ENCODE results near the gene CD300LD.
"Not testable (repeated sequence)": the region's sequence is repeated elsewhere in the genome, so short reads cannot be mapped to it uniquely, and the experiment has no call there.

The CD300LD gene

DNA sequence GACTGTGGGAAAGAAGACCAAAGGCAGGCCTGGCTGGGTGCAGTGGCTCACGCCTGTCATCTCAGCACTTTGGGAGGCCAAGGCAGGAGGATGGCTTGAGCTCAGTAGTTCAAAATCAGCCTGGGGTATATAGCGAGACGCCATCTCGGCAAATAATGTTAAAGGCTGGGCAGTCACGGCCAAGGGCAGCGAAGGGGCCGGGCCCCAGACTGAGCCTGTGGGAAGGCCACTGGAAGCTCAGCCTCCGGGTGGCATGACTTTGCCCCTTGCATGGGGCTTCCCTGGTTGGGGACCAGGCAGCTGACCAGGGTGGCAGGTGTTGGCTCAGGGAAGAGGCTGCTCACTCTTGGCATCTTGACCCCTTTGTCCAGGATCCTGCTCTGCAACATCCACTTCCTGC is 14.0 kb upstream of the CD300LD start:
- DNase-seq (ENCODE audit: low spot score): no peak

DNA sequence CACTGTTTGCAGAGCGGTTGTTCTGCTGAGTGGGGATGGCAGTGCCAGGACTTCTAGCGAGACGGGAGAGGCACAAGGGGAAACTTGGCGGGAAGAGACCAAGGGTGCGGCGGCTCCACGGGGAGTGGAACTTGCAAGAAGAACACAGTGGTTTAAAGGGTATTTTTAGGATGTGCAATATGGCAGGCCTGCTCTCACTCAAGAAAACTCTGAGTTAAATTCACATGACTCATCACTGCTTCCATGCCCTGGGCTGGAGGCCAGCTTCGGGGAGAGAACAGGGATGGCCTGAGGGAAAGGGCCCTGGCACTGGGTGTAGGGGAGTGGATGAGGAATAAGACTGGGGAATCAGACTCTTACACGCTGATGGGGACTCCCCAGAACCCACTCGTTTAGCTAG is 13.3 kb upstream of the CD300LD start:
- DNase-seq (ENCODE audit: low spot score): peak; percentile 54

DNA sequence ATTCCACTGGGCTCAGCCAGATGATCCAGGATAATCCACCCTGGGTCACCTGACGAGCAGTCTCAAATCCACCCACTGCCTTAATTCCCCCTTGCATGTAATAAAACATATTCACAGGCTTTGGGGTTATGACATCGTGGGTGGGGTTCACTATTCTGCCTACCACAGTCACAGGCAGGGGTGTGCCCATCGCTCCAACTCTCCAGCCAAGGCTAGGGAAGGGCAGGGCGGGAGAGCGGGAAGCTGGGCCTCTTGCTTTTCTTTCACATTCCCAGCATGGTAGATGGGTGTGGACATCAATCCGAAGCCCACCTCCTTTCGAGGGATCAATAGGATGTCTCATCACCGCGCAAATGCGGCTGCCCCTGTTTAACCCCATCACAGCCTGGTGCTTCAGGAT is 12.7 kb upstream of the CD300LD start:
- no peak for DNase-seq (ENCODE audit: low spot score)

DNA sequence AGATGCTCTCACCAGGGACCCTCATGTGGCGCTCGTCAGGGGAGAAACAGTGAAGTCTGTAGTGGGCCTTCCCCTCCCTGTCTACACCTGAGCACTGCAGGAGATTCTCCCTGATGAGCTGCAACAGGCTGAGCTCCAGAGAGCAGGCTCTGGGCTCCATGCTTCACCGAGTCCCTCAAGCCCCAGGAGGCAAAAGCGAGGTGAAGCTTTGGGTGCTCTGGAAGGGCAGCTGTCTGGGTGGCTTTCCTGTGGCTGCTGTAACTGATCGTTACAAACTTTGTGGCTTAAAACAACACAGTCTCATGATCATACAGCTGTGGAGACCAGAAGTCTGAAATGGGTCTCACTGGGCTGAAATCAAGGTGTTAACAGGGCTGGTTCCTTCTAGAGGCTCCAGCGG is 12.1 kb upstream of the CD300LD start:
- peak; percentile 9 for DNase-seq (ENCODE audit: low spot score)

DNA sequence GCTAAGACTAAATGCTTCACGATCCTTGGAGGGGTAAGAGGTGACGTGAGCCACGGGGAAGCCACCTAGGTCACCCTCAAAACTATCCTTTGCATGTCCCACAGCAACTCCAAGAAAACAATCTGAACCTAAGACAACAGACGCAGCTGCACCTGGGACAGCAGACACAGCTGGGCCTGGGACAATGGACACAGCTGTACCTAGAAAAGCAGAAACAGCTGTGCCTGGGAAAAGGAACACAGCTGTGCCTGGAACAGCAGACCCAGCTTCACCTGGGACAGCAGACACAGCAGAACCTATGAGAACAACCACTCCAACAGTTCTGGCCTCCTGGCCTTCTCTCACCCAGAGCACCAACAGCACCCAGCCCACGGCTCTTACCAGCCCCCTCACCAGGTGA is 11.7 kb upstream of the CD300LD start:
- DNase-seq (ENCODE audit: low spot score): no peak

DNA sequence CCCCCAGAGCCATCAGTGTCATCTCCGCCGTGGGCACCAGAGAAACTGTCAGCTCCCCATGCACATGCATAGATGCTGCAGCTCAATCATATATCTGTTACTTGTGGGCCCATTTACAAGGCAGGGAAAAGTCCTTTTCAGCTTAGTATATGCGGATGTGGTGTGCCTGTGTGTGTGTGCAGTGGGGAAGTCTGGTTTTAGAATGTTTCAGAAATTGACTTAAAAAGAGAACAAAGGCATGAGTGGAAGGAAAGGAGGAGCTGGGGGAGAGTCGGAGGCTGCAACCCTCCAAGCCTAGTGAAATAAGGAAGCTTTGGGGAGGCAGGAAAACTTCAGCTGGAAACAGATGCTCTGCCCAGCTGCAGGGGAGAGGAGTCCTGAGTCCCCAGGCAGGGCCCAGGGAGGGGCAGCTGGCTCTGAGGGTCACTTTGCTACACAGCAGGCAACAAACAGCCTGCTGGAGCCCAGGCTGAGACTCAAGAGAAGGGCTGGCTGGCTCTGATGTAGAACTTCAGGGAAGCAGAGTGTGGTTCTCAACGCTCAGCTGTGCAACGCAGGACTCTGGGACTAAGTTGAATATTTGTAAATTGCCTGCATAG is 11.1 kb upstream of the CD300LD start:
- DNase-seq (ENCODE audit: low spot score): no peak

DNA sequence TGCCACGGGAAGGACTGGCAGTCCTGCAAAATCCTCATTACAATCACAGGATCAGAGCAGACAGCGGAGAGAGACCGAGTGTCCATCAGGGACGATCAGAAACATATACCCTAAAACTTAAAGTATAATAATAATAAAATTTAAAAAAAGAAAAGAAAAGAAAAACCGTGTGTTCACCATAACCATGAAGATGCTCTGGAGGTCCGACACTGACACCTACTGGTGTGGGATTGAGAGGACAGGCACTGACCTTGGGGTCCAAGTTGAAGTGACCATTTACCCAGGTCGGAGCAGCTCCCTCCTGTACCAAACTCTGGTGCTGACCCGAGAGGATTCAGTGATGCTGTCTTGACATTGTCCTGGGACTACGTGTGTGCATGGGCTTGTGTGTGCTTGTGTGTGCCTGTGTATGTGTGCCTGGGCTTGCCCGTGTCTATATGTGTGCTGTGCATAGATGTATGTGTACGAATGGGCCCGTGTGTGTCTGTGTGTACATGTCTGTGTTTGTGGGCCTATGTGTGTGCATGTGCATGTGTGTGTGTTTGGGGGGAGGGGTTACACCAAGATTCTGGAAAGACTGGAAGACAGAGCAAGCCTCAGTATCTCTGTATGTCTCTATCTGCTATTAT is 10.0 kb upstream of the CD300LD start:
- DNase-seq (ENCODE audit: low spot score): peak; percentile 42

DNA sequence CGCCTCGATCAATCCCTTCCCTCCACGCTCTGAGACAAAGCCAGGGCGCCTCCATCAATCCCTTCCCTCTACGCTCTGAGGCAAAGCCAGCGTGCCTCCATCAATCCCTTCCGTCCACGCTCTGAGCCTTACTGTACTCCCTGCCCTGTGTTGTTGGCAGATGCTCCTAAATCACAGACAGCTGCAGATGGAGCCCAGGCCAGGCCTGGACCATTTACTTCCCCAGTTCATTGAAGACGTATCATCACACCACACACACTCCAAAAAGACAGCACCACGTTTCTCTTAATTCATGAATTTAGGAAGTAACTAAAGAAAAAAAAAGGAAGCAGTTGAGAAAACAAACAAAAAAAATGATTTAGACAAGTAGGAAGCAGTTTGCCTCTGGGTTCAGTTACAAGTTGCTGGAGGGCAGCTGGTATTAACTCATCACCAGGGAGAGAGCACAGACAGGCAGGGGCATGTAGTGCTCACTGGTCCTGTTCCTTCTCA is 7.4 kb upstream of the CD300LD start:
- no peak for DNase-seq (ENCODE audit: low spot score)

DNA sequence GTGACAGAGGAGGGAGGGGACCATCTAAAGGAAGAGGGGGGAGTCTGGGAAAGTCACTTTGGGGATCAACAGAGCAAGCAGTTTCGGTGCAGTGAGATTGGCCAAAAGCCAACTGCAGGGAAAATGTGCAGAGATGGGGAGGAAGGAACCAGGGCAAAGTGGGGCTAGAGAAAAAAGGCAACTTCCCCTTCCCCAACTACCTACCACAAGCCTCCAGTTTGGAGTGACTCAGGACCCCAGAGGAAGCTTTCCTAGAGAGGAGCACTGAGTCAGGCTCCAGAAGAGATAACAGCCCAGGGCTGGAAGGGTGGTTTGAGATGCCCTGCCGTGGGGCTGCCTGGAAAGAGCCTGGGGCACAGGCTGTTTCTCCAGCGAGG is 6.9 kb upstream of the CD300LD start:
- DNase-seq (ENCODE audit: low spot score): no peak

DNA sequence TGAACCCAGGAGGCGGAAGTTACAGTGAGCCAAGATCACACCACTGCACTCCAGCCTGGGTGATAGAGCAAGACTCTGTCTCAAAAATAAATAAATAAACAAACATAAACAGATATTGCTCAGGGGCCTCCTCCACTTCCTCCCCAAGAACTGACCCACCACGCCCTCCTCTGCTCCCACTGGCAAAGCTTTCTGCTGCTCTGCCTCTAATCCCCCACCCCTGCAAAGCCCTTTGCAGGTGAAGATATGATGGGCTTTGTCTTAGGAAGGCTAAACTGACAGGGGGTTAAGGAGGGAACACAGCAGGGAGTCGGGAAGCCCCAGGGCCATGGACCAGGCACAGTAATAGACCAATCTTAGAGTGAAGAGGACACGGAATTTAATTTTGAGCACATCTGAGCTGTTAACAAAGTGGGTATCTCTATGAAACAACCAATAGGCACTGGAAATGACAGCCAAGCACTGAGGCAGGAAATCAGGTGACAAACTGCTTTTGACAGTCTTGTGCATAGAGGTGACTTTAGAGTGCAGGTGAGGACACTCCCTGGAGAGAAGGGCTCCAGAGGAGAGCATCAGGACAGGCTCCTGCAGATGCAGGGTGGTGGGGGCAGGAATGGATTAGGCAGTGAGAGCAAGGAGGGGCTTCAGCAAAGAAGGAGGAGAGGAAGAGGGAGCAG is 6.4 kb upstream of the CD300LD start:
- no peak for DNase-seq (ENCODE audit: low spot score)

DNA sequence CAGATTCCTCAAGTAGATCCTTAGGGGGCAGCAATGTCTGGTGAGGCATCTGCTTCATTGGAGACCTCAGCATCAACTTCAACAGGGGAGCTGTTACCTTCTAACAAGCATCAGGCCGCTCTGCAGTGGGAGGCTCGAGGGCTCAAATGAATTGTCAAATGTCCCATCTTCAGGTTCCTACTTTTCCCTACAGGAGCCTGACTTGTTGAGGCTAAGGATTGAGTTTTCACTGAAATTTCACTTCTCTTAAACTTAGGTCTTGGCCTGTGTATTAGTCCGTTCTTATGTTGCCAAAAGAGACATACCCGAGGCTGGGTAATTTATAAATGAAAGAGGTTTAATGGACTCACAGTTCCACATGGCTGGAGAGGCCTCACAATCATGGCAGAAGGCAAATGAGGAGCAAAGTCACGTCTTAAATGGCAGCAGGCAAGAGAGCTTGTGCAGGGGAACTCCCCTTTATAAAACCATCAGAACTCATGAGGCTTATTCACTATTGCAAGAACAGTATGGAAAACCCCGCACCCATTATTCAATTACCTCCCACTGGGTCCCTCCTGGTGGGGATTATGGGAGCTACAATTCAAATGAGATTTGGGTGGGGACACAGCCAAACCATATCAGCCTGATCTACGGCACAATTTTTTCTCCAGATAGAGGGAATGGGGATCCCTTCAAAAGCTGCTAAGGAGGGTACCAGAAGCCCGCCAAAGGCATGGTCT is 5.1 kb upstream of the CD300LD start:
- DNase-seq (ENCODE audit: low spot score): no peak

DNA sequence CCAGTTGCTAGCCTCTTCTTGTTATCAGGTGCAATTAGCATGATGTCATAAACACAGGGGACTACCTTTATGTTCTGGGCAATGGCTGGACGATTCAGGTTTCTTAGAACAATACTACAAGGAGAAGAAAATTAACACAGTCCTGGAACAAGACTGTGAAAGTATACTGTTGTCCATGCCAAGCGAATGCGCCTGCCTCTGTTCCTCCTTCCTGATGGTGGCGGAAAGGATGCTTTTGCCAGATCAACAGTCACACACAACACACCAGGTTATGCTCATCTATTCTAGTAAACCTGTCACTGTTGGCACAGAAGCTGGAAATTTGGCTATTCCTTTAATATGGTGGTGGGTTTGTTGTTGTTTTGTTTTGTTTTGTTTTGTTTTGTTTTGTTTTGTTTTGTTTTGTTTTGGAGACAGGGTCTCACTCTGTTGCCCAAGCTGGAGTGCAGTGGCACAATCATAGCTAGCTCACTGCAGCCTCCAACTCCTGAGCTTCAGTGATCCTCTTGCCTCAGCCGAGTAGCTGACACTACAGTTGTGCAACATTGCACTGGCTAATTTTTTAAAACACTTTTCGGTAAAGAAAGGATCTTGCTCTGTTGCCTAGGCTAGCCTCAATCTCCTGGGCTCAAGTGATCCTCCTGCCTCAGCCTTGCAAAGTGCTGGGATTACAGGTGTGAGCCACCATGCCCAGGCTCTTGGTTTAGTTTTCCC is 3.1 kb upstream of the CD300LD start:
- no peak for DNase-seq (ENCODE audit: low spot score)

DNA sequence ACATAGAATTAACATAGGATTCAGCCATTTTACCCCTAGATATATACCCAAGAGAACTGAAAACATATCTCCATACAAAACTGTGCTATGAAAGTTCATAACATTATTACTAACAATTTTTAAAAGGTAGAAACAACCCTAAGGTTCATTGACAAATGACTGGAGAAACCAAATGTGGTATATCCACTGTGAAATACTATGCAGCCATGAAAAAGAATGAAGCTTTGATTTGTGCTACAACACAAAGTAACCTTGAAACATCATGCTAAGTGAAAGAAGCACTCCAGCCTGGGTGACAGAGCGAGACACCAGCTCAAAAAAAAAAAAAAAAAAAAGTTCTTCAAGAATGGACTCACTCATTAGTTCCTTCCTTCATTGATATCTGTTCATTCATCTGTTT is 580 bp downstream of the CD300LD start:
- DNase-seq (ENCODE audit: low spot score): no peak

DNA sequence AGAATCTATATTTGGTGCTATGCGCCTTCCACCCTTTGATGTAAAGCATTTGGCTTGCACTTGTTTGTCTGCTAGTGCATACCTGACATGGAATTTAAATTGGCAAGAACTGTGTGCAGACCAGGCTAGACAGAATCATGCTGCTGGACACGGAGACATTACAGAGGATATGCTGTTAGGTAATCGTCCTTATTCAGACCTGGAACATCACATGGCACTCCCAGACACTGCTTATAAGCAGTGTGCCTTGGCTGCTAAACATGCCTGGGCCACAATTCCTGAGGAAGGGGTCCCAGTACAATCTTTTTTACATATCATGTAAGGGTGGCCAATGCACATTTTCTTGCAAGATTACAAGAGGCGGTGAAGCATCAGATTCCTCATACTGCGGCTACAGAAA is 6.4 kb downstream of the CD300LD start:
- DNase-seq (ENCODE audit: low spot score): no peak

DNA sequence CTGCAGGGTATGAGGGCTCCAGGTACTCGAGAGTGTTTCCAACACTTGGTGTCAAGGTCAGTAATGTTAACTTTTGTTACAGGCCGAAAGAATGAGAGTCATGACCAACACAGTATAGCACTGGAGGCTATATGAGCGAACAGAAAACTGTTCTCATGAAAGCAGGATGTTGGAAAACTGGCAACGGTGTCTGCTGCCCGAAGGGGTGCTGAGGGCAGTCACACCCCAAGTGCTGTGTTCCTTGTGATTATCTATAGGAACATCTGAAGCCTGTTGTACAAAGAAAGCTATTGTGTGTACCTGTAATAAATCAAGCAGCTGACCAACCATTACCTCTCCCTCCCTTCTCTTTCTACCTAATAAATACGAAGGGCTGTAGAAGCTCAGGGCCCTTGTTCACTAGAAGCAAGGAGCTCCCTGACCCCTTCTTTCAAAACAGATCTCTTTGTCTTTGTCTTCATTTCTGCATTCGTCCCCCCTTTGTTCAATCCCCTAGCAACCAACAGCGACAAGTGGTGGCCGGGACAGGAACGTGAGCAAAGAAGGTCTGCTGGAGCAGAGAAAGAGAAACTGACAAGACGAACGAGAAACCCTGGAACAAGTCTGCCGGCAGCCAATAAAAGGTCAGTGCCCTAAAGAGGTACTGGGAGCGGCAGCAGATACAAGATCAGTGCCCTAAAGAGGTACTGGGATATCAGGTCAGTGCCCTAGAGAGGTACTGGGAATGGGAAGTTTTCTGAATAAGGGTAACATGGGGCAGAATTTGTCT is 7.6 kb downstream of the CD300LD start:
- DNase-seq (ENCODE audit: low spot score): no peak

DNA sequence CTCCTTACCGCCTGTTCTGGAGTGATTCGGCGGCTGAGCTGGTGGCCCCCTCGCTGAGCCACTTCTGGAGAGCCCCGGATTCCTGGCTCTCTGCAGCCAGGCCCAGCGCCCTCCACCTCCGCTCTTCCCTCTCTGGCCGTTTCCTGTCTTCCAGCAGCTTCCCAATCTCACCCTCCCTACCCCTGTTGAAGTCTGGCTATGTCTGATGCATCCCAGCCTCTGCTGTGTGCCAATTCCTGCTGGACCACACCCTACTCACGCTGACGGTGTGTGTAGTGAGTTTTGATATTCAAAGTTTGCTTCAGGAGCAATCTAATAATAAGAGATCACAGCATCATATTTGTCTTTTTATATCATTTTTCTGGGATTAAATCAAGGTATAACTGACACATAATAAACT is 9.4 kb downstream of the CD300LD start:
- DNase-seq (ENCODE audit: low spot score): no peak

DNA sequence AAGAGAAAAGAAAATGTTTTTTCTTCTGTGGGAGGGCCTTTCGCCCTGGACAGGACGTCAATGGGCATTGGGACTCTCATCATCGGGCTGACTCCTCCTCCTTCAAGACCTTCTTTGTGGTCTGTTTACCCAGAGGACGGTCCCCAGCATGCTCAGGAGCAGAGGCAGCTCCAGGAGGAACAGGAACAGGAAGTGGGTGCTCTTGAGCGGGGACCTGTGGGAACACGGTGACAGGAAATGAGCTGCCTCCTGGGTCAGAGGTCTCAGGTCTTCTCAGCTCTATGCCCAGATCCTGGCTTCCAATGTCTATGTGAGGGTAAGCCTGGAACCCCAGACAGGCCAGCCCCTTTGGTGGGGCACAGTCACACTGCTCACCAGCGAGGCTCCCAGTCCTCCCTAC is 12.2 kb downstream of the CD300LD start:
- no peak for DNase-seq (ENCODE audit: low spot score)

DNA sequence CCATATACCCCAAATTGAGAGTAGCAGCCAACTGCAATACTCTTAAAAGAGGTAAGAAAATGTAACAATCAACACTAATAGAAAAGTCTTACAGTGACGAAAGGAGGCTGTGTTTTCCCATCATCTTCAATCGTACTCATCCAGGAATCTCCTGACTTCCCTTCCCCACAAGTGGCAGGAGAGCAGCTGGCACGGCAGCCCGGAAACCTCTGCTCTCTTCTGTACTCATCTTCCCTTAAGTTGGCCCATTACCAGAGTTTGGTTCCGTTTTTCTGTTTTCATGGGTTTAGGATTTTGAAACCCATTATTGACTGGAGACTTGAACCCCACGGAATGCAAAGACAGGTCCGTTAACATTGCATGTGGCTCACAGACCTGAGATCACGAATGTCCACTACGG is 13.1 kb downstream of the CD300LD start:
- no peak for DNase-seq (ENCODE audit: low spot score)

DNA sequence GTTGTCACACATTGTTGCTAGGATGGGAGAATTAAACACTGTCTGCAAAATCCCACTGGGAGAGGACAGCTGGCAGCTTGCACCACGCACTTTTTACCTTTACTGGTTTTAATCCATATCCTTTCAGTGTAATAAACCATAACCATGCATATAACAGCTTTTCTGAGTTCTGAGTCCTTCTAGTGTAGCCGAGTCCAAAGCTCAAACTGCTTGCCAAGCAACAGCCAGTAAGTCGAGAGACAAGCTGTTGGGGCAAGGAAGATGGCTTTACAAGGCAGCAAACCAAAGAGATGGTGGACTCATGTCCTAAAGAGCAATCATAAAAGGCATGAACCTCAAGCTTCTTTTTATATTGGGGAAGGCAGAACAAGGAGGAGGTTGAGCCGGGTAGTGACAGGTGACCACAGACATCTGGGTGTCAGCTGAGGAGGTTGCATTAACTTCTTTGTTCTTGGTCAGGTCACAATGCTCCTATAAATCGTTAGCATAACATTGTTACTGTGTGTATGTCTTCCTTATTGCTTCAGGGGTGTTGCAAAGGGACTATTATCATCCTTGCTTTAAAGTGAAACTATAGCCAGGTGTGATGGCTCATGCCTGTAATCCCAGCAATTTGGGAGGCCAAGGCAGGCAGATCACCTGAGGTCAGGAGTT is 17.5 kb downstream of the CD300LD start:
- DNase-seq (ENCODE audit: low spot score): no peak

DNA sequence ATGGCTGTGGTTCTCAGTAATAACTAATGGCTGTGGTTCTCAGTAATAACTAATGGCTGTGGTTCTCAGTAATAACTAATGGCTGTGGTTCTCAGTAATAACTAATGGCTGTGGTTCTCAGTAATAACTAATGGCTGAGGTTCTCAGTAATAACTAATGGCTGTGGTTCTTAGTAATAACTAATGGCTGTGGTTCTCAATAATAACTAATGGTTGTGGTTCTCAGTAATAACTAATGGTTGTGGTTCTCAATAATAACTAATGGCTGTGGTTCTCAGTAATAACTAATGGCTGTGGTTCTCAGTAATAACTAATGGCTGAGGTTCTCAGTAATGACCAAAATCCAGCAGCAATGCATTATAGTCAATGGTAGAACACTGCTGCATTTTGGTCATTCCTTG is 18.4 kb downstream of the CD300LD start:
- not testable (repeated sequence) for DNase-seq (ENCODE audit: low spot score)

DNA sequence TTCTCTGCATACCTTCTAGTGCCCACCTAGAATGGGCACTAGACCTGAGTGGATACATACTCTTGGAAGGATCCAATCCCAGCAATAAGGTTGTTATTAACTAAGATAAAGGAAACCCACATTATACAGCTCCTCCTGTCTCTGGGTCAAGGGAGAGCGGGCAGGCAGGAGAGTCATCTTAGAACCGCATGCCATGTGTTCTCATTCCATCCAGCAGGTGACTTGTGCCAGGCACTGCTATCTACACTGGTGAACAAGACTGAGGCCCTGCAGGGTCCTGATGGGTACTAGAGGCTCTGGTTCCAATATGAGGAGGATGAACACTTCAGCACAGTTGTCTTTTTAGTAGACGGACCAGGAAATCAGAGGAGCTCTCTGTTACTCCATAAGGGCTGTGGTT is 18.9 kb downstream of the CD300LD start:
- no peak for DNase-seq (ENCODE audit: low spot score)
